ENCODE data around the gene METTL27.
"Not testable (repeated sequence)": the region's sequence is repeated elsewhere in the genome, so short reads cannot be mapped to it uniquely, and the experiment has no call there.

METTL27 gene

DNA sequence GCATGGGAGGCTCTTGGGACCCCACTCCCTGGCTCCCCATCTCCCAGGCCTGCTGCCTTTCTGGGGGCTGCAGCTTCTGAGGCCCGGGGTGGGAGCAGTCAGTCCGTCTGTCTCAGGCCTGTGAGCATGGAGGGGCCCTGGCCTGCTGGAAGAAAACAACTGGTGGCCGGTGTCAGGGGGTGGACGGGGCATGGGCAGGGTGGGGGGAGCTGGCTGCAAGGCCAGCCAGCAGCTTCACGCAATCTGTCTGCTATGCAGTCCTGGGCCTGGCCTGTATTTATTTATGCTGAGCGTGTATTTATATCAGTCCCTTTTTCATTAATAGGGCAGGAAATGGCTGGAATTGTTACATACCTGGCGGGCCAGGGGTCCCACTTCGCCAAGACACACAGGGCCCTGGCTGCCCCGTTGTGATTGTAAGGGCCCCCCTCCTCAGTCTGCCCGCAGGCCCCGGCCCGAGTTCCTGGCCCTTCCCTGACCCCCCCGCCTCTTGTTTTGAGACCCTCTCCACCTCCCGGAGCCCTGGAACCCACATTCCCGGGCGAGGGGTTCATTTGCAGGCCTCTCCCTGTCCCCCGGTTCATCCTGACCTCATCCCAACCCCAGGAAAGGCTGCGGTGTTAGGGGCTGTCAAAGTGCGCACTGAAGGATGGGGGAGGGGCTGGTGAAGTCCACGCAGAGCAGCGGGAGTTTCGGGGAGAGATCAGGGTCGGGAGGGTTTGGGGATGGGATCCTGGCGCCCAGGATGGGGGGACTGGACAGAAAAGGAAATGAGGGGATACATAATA, 26.9 kb upstream of the METTL27 start:
- no peak for DNase-seq

- no peak for DNase-seq
These were observed 24.1 kb upstream of the METTL27 start for GRCh38 chr7:73866446-73866767.

DNA sequence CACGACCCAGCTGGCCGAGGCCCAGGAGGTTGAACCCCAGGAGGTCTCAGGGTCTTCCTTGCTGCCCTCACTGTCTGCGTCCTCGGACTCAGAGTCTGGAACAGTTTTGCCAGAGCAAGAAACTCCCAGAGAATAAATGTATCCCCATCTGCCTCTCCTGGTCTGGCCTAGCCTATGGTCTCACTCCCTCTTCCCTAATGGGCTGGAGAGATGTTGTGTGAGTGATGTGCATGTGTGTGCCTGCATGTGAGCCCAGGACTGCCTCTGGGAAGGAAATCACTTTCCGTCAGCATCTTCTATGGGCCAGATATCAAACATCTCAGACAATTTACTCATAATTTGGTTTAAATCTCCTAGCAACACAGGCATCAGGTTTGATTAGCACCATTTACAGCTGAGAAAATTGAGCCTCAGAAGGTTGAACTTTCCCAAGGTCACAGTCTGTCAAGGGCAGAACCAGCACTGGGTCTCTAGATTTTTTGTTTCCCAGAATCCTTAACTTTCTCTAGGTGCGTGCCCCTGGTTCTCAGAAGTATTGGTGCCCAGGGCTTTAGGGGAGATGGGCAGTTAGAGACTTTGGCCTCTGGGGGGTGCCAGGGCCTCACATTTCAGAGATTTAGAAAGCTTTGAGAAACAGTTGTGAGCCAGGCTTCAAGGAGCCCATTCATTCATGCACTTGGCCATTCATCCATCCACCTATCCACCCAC, 23.6 kb upstream of the METTL27 start:
- DNase-seq = no peak

GRCh38 chr7:73864981-73865711, 22.8 kb upstream of the METTL27 start:
- no peak for DNase-seq

DNA sequence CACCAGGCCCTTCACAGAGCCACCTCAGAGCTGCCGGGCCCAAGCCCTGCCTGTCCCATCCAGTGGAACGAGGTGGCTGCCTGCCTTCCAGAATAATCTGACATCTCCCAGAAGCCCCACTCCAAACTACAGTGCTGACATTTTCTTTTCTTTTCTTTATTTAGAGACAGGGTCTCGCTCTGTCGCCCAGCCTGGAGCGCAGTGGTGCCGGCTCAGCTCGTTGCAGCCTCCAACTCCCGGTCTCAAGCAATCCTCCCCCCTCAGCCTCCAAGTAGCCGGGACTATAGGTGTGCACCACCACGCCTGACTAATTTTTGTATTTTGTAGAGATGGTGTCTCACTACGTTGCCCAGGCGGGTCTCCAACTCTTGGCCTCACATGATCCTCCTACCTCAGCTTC, 19.0 kb upstream of the METTL27 start:
- DNase-seq = no peak

- no peak for DNase-seq
These were observed 18.5 kb upstream of the METTL27 start, which contains the start of gene TMEM270 for GRCh38 chr7:73860859-73861258. TSS of gene TMEM270 (plus strand) at chr7:73861159. CDS start at chr7:73861195, 36 bp downstream.

GRCh38 chr7:73858807-73859206, 16.5 kb upstream of the METTL27 start:
- no peak for DNase-seq

- DNase-seq = no peak
These were observed 14.6 kb upstream of the METTL27 start for GRCh38 chr7:73856941-73857340.

GRCh38 chr7:73852500-73852899, 10.2 kb upstream of the METTL27 start:
- DNase-seq = no peak

- DNase-seq = no peak
These were observed 9.4 kb upstream of the METTL27 start for GRCh38 chr7:73851410-73852338.

- DNase-seq = no peak
These were observed 8.5 kb upstream of the METTL27 start for GRCh38 chr7:73850781-73851207.

DNA sequence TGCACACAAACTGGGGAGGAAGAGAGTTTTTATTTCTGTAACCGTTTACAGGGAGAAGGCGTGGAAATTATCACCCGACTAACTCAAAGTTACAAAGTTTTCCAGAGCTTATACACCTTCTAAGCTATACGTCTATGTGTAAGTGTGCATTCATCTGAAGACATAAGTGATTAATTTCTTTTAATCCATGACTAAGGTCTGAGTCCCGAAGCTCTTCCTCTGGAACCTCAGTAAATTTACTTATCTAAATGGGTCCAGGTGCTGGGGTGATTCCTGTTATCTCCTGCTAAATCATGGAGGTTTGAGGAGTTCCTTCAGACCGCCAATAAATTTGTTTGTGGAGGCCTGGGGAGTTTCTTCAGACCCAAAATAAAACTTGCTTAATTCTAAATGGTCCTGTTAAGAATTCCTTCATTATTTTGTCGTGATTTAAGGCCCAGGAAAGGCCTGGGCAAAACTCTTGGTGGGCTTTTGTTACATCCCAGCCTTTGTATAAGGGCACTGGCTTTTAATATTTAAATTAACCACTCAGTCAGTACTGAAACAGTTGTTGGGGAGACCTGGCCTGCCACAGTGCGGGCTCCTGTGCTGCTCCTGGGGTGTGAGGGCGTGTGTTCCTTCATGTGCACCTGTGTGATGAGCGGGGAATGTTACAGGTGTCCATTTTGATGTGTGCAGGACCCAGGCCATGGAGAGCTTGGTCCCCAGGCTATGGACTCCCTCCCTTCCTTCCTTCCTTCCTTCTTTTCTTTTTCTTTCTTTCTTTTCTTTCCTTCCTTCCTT, 5.8 kb upstream of the METTL27 start:
- no peak for DNase-seq

GRCh38 chr7:73845701-73846195, 3.4 kb upstream of the METTL27 start:
- not testable (repeated sequence) for DNase-seq

- DNase-seq = no peak
These were observed 2.6 kb upstream of the METTL27 start for GRCh38 chr7:73844848-73845460.

GRCh38 chr7:73844131-73844547, 1.8 kb upstream of the METTL27 start:
- no peak for DNase-seq

DNA sequence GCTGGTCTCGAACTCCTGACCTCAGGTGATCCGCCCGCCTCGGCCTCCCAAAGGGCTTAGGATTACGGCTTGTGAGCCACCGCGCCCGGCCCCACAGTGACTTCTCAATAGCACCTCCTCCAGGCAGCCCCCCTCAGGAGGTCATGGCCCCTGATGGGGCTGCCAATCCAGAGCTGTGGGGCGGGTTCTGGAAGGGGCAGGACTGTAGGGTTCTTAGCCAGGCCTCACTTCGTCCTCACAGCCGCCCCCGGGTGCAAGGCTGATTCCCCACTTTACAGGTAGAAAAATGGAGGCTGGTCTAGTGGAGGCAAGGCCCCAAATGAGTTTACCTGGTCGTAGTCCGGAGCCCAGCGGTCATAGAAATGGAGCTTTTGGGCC, 638 bp downstream of the METTL27 start:
- no peak for DNase-seq

- no peak for DNase-seq
These were observed 1.5 kb downstream of the METTL27 start for GRCh38 chr7:73840715-73841379.

- DNase-seq = no peak
These were observed 2.3 kb downstream of the METTL27 start for GRCh38 chr7:73839743-73840714.

DNA sequence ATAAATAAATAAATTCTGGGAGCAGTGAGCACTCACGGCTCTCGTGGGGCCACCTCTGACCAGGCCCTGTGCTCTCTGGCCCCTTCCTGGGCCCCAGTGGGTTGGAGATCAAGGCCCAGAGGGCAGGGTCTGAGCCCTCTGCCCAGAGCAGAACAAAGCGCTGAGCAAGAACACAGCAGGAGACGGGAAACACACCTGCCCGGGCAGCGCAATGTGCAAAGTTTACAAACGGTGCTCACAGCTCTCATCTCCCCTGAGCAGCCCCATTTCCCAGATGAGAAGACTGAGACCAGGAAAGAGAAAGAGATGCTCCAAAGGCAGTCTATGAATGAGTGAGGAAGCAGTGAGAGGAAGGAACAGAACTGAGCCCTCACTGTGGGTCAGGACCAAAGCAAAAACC, 3.0 kb downstream of the METTL27 start:
- no peak for DNase-seq
